Activated CD4-positive, alpha-beta T cell treated with anti-CD3 and anti-CD28 coated beads, Interleukin-2, amount 50 U/mL, for 48 hours (primary cell): ENCODE results near the gene ADRB2.

Experiments
- DNase-seq, 2 experiments: peaks; one replicate each; pipeline ENCODE4 v3.0.0-alpha.2; 2020

The ADRB2 gene

GRCh38 chr5:148826053-148826738, at the start of gene ADRB2:
ADRB2 (plus strand) TSS chr5:148826611; CDS start chr5:148826832, 221 bp downstream.
- DNase-seq = peak; percentile 87 to 90

GRCh38 chr5:148776780-148777179, 49.6 kb upstream of the ADRB2 start:
- no peak for DNase-seq

GRCh38 chr5:148778882-148779281, 47.5 kb upstream of the ADRB2 start:
- no peak for DNase-seq

GRCh38 chr5:148780711-148781110, 45.7 kb upstream of the ADRB2 start:
- no peak for DNase-seq

GRCh38 chr5:148781766-148782165, 44.6 kb upstream of the ADRB2 start:
- DNase-seq = no peak

- DNase-seq = no peak
These were observed 41.2 kb upstream of the ADRB2 start for GRCh38 chr5:148785223-148785622.

GRCh38 chr5:148786456-148786855, 40.0 kb upstream of the ADRB2 start:
- DNase-seq = no peak

- no peak for DNase-seq
These were observed 37.8 kb upstream of the ADRB2 start for GRCh38 chr5:148788636-148789035.

- DNase-seq = no peak
These were observed 35.7 kb upstream of the ADRB2 start for GRCh38 chr5:148790545-148791333.

- DNase-seq = peak; percentile 39 to 54
These were observed 35.1 kb upstream of the ADRB2 start for GRCh38 chr5:148791334-148791667.

GRCh38 chr5:148791696-148792095, 34.7 kb upstream of the ADRB2 start:
- no peak for DNase-seq

GRCh38 chr5:148792744-148793143, 33.7 kb upstream of the ADRB2 start:
- no peak for DNase-seq

GRCh38 chr5:148793261-148793660, 33.1 kb upstream of the ADRB2 start:
- no peak for DNase-seq

- DNase-seq = no peak
These were observed 32.1 kb upstream of the ADRB2 start for GRCh38 chr5:148794275-148794674.

GRCh38 chr5:148794729-148795561, 31.5 kb upstream of the ADRB2 start:
- DNase-seq = no peak

GRCh38 chr5:148796936-148797335, 29.5 kb upstream of the ADRB2 start:
- no peak for DNase-seq

GRCh38 chr5:148798786-148799185, 27.6 kb upstream of the ADRB2 start:
- DNase-seq = no peak

GRCh38 chr5:148799737-148800527, 26.5 kb upstream of the ADRB2 start:
- peak; percentile 36 to 40 for DNase-seq

- DNase-seq = no peak
These were observed 24.6 kb upstream of the ADRB2 start for GRCh38 chr5:148801682-148802276.

- DNase-seq = peak; percentile 28 to 42
These were observed 23.0 kb upstream of the ADRB2 start for GRCh38 chr5:148803451-148803850.

GRCh38 chr5:148804393-148804792, 22.0 kb upstream of the ADRB2 start:
- DNase-seq = no peak
